SH-SY5Y (cell line): ENCODE results near the gene WDR5.

Source experiments
- GATA2 ChIP-seq: IDR thresholded peaks from 2 replicates; pipeline ENCODE4 v1.6.1; 2011; ENCODE audit warnings: mild to moderate bottlenecking, low read depth, low read length
- GATA3 ChIP-seq: IDR thresholded peaks from 2 replicates; pipeline ENCODE4 v1.6.1; 2011; ENCODE audit warnings: low read depth, mild to moderate bottlenecking, low read length, moderate library complexity

DNA sequence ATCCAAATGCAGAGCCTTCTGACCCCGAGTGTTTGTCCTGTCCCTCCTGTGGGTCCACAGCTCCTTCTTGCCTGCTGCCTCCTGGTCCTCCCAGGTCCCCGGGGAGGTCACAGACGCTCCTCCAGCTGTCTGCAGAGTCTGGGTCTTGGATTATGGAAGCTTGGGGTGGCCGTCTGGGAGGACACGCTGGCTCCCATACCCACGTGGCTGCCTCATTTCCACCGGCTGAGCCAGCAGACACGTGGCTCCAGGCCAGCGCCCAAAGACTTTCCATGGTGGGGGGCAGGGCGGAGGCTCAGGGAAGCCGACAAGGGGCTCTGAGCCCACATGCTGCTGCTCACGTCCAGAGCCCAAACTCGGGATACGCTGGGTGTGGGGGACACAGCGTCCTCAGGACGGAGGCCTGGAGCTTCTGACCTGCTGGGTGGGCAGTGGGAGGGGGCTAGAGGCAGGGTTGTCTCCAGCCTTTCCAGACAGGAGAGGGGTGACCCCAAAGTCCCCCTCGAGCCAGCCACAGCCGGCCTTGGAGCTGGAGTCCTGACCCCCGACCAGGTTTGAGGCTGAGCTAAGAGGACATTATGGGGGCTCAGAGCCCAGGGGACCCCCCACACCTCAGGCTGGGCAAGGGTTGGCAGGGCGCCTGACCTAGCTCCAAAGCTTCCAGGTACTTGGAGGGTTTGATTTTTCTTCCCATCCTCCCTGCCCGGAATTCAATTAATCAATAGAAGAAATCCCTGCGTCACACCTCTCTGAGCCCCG is 52.7 kb downstream of the WDR5 start:
- TF ChIP-seq GATA2: no peak
- no peak for TF ChIP-seq GATA3
